ENCODE data around the gene CAMSAP1.

The CAMSAP1 gene

GRCh38 chr9:135877791-135878527, 29.4 kb downstream of the CAMSAP1 start:
- DNase-seq = no peak

- DNase-seq = no peak
Observed at GRCh38 chr9:135876936-135877335, 30.4 kb downstream of the CAMSAP1 start.

GRCh38 chr9:135874859-135875258, 32.5 kb downstream of the CAMSAP1 start:
- DNase-seq = no peak

- DNase-seq = no peak
Observed at GRCh38 chr9:135869909-135870308, 37.4 kb downstream of the CAMSAP1 start.

GRCh38 chr9:135865531-135865930, 41.8 kb downstream of the CAMSAP1 start:
- no peak for DNase-seq

GRCh38 chr9:135864447-135865049, 42.8 kb downstream of the CAMSAP1 start:
- DNase-seq = peak; percentile 18

GRCh38 chr9:135862809-135863208, 44.5 kb downstream of the CAMSAP1 start:
- DNase-seq = no peak

GRCh38 chr9:135858491-135859185, 48.7 kb downstream of the CAMSAP1 start:
- no peak for DNase-seq

GRCh38 chr9:135857843-135858242, 49.5 kb downstream of the CAMSAP1 start:
- no peak for DNase-seq

GRCh38 chr9:135857371-135857786, 50.0 kb downstream of the CAMSAP1 start:
- no peak for DNase-seq

- no peak for DNase-seq
Observed at GRCh38 chr9:135851748-135852147, 55.6 kb downstream of the CAMSAP1 start.

GRCh38 chr9:135850737-135851136, 56.6 kb downstream of the CAMSAP1 start:
- DNase-seq = no peak

GRCh38 chr9:135849181-135849580, 58.2 kb downstream of the CAMSAP1 start:
- no peak for DNase-seq

GRCh38 chr9:135848341-135849047, 58.9 kb downstream of the CAMSAP1 start:
- no peak for DNase-seq

GRCh38 chr9:135847833-135848232, 59.5 kb downstream of the CAMSAP1 start:
- no peak for DNase-seq

GRCh38 chr9:135840539-135840938, 66.8 kb downstream of the CAMSAP1 start:
- no peak for DNase-seq

GRCh38 chr9:135840107-135840506, 67.2 kb downstream of the CAMSAP1 start:
- no peak for DNase-seq

GRCh38 chr9:135839516-135839915, 67.8 kb downstream of the CAMSAP1 start:
- no peak for DNase-seq

- DNase-seq = no peak
Observed at GRCh38 chr9:135835131-135835530, 72.2 kb downstream of the CAMSAP1 start.

- DNase-seq = no peak
Observed at GRCh38 chr9:135833864-135834263, 73.5 kb downstream of the CAMSAP1 start.

GRCh38 chr9:135830496-135830895, 76.8 kb downstream of the CAMSAP1 start:
- DNase-seq = no peak

- DNase-seq = no peak
Observed at GRCh38 chr9:135828656-135829055, 78.7 kb downstream of the CAMSAP1 start.

GRCh38 chr9:135827866-135828580, 79.3 kb downstream of the CAMSAP1 start:
- no peak for DNase-seq

All from NCI-H2029 (cell line).